Activated CD8-positive, alpha-beta T cell treated with anti-CD3 and anti-CD28 coated beads for 36 hours (primary cell): Measurements from ENCODE around the gene PLBD1. TPM values are rescaled to one million over a fixed set of nuclear protein-coding genes. Genes with fewer than 3 reads are reported as not detected.

Source experiments
- ATAC-seq: fragments of 200-7000 bp; cut with Tn5 transposase; one replicate; pipeline ENCODE4 v1.10.0; 2021; ENCODE audit warnings: mild to moderate bottlenecking, moderate library complexity
- CTCF ChIA-PET: fragments of 350-600 bp; sonication (Branson Sonifier 250); formaldehyde crosslinking; loops from one replicate; lab custom pipeline; 2021; ENCODE audit warnings: antibody characterized with exemption; lab: Charles Lee
- POLR2A ChIA-PET: fragments of 350-600 bp; sonication (Branson Sonifier 250); formaldehyde crosslinking; loops from one replicate; lab custom pipeline; 2021; ENCODE audit warnings: antibody characterized with exemption; lab: Charles Lee
- DNase-seq: peaks from one replicate; pipeline ENCODE4 v3.0.0-alpha.2; 2020
- H3K27ac Mint-ChIP-seq: one replicate; pipeline ENCODE4 v1.8.0; 2021; ENCODE audit warnings: mild to moderate bottlenecking, mixed read lengths
- H3K27me3 Mint-ChIP-seq: one replicate; pipeline ENCODE4 v1.8.0; 2021; ENCODE audit warnings: mixed read lengths
- H3K36me3 Mint-ChIP-seq: one replicate; pipeline ENCODE4 v1.8.0; 2021; ENCODE audit warnings: low read depth, mixed read lengths
- H3K4me1 Mint-ChIP-seq: one replicate; pipeline ENCODE4 v1.8.0; 2021; ENCODE audit warnings: low read depth, mixed read lengths
- H3K4me3 Mint-ChIP-seq: one replicate; pipeline ENCODE4 v1.8.0; 2021; ENCODE audit warnings: mild to moderate bottlenecking, moderate library complexity, mixed read lengths
- H3K9me3 Mint-ChIP-seq: one replicate; pipeline ENCODE4 v1.8.0; 2021; ENCODE audit warnings: mixed read lengths
- intact Hi-C: fragments of 100-400 bp; cut with micrococcal nuclease; formaldehyde crosslinking; loops from one replicate; pipeline ENCODE4 v1.10.0; 2022
- total RNA-seq, 2 experiments: library from RNA; stranded (reverse); gene quantifications; one replicate each; pipeline ENCODE4 v1.2.3, GENCODE V29; 2021
- TF ChIP-seq, protein P1 (sequence below): fragments of 200-600 bp; IDR thresholded peaks from one replicate; pipeline ENCODE4 v1.8.0; 2022; ENCODE audit warnings: antibody characterized with exemption, mild to moderate bottlenecking

The PLBD1 gene
- total RNA-seq, 2 experiments from 2014 or later = 0.14 TPM; not detected in 1

DNA sequence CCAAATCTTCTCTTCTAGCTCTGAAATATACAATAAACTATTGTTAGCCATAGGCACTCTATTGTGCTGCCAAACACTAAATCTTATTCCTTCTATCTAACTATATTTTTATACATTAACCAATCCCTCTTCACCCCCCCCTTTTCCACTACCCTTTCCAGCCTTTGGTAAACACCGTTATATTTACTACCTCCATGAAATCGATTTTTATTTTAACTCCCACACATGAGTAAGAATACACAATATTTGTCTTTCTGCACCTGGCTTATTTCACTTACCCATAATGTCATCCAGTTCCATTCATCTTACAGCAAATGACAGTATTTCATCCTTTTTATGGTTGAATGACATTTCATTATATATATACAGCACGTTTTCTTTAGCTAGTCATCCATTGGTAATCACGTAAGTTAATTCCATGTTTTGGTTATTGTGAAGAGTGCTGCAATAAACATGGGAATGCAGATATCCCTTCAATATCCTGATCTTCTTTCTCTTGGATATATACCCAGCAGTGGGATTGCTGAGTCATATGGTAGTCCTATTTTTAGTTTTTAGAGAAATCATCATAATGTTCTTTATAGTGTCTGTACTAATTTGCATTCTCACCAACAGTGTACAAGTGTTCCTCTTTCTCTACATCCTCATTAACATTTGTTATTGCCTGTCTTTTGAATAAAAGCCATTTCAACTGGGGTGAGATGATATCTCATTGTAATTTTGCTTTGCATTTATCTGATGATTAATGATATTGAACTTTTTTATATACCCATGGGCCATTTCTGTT, 34.2 kb upstream of the PLBD1 start:
- ChIA-PET POLR2A (interaction anchor here (0.6 kb wide), 1 partner anchor 17 kb away, joined by 3 read pairs; no protein-coding TSS in a partner anchor), CTCF (no interaction called here)
- Mint-ChIP-seq H3K27ac (no peak overlapping the region), H3K36me3 (peaks cover 1% of the 10 kb centered on the region), H3K9me3 (peaks cover 34% of the 10 kb centered on the region), H3K4me3 (no peak overlapping the region), H3K27me3 (peaks cover 5% of the 10 kb centered on the region), H3K4me1 (no peaks in the 10 kb centered on the region)
- no peak for ATAC-seq
- DNase-seq = no peak
- intact Hi-C loops = no loop called here
- TF ChIP-seq, protein P1, sequence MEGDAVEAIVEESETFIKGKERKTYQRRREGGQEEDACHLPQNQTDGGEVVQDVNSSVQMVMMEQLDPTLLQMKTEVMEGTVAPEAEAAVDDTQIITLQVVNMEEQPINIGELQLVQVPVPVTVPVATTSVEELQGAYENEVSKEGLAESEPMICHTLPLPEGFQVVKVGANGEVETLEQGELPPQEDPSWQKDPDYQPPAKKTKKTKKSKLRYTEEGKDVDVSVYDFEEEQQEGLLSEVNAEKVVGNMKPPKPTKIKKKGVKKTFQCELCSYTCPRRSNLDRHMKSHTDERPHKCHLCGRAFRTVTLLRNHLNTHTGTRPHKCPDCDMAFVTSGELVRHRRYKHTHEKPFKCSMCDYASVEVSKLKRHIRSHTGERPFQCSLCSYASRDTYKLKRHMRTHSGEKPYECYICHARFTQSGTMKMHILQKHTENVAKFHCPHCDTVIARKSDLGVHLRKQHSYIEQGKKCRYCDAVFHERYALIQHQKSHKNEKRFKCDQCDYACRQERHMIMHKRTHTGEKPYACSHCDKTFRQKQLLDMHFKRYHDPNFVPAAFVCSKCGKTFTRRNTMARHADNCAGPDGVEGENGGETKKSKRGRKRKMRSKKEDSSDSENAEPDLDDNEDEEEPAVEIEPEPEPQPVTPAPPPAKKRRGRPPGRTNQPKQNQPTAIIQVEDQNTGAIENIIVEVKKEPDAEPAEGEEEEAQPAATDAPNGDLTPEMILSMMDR = no peak

DNA sequence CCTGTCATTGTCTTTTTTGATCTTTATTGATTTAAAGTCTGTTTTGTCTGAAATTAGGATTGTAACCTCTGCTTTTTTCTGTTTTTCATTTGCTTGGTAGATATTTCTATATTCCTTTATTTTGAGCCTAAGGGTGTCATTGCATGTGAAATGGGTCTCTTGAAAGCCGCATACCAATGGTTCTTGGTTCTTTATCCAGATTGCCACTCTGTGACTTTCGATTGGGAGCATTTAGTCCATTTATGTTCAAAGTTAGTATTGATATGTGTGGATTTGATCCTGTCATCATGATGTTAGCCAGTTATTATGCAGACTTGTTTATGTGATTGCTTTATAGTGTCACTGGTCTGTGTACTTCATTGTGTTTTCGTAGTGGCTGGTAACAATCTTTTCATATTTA, 29.8 kb upstream of the PLBD1 start:
- intact Hi-C loops = no loop called here
- H3K27ac Mint-ChIP-seq = no peak overlapping the region
- ChIA-PET CTCF (no interaction called here), POLR2A (no interaction called here)
- H3K27me3 Mint-ChIP-seq = no peaks in the 10 kb centered on the region
- DNase-seq (no peak), ATAC-seq (no peak)
- H3K4me3 Mint-ChIP-seq = no peak overlapping the region
- H3K9me3 Mint-ChIP-seq = peaks cover 18% of the 10 kb centered on the region
- TF ChIP-seq, protein P1 = no peak
- no peaks in the 10 kb centered on the region for H3K4me1 Mint-ChIP-seq
- H3K36me3 Mint-ChIP-seq = no peaks in the 10 kb centered on the region

DNA sequence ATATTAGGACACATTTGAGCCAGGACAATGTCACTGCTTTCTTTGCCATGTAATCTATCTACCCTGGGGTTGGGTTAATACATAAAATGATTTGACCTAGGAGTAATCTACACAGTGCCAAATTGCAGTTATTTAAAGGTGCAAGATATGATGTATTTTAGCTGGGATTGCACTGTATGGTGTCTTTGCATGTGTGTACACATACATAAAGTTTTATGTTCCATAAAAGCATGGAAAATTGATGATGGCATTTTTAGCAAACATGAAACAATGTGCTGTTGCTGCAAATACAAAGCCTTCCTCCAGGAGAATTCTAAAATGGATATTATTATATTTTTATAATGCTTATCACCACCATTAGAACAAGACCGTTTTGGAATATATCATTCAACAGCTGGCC, 24.0 kb upstream of the PLBD1 start:
- Mint-ChIP-seq H3K27ac (no peak overlapping the region), H3K4me3 (no peak overlapping the region), H3K4me1 (no peaks in the 10 kb centered on the region), H3K9me3 (peaks cover 1% of the 10 kb centered on the region), H3K27me3 (no peaks in the 10 kb centered on the region), H3K36me3 (no peaks in the 10 kb centered on the region)
- TF ChIP-seq, protein P1 = no peak
- ATAC-seq (no peak), DNase-seq (no peak)
- ChIA-PET CTCF (no interaction called here), POLR2A (no interaction called here)
- intact Hi-C loops = no loop called here

DNA sequence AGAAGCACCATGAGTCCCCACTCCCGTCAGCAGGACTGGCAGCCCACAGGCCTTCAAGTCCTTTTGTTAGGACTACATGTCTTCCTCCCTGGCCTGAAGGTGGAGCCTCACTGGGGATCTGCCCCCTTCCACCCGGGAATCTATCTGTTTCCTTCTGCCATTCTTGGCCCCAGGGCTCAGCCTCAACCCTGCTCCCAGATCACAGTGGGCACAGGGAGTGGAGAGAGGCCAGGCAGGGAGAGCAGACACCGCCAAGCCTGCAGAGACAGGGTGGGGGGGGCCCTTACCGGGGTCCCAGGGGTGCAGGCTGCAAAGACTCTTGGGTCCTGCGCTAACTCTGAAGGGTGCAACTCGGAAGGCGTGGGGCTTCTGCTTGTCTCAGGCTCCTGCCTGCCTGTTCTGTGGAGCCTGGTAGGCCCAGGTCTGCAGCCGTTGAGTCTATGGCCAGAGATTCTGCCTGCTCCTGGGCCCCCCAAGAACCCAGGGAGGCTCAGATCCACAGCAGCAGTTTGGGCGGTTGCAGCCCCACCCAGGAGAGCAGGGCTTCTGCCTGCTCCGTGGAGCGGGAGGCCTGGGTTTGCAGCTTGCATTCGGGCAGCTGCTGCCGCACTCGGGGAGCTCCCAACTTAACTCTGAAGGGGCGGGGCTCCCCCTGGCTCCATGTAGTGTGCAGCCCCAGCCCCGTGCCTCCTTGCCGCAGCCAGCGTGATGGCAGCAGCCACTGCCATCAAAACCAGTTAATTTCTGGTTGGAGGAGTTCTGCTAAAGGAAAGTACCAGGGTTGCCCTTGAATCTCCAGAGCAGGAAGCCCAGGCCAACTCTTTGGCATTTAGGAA, 21.7 kb upstream of the PLBD1 start:
- H3K4me3 Mint-ChIP-seq = no peak overlapping the region
- ATAC-seq (no peak), DNase-seq (no peak)
- H3K4me1 Mint-ChIP-seq = no peaks in the 10 kb centered on the region
- H3K27me3 Mint-ChIP-seq = no peaks in the 10 kb centered on the region
- intact Hi-C loops = no loop called here
- TF ChIP-seq, protein P1 = no peak
- no peaks in the 10 kb centered on the region for H3K9me3 Mint-ChIP-seq
- CTCF ChIA-PET = no interaction called here
- no peak overlapping the region for H3K27ac Mint-ChIP-seq
- H3K36me3 Mint-ChIP-seq = no peaks in the 10 kb centered on the region
- POLR2A ChIA-PET = no interaction called here

DNA sequence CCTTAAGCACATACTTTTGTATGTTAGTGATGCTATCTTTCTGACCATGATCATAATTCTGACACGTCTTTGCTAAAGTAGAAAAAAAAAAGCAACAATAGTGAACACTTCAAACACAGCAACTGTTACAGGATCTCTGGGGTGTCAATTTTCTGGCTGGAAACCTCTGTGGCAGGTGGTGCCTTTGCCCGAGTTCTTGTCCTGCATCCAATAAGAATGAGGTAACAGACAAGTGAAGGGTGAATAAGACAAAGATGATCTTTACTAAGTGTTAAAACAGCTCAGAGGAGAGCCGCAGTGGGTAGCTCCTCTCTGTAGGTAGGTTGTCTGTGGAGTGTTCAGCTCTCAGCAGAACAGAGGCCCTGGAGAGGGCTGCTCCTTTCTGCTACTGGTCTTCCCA, 20.9 kb upstream of the PLBD1 start:
- DNase-seq (no peak), ATAC-seq (no peak)
- ChIA-PET POLR2A (no interaction called here), CTCF (no interaction called here)
- intact Hi-C loops = no loop called here
- no peaks in the 10 kb centered on the region for H3K36me3 Mint-ChIP-seq
- TF ChIP-seq, protein P1 = no peak
- no peak overlapping the region for H3K27ac Mint-ChIP-seq
- H3K9me3 Mint-ChIP-seq = no peaks in the 10 kb centered on the region
- no peaks in the 10 kb centered on the region for H3K27me3 Mint-ChIP-seq
- no peaks in the 10 kb centered on the region for H3K4me1 Mint-ChIP-seq
- H3K4me3 Mint-ChIP-seq = no peak overlapping the region
